Prostate gland (tissue), 2 donors: ENCODE data around the gene DGKG.

Source experiments
- POLR2AphosphoS5 ChIP-seq: sonication (generic); formaldehyde crosslinking; IDR thresholded peaks from one replicate; pipeline ENCODE4 v1.6.1; 2017; ENCODE audit warnings: antibody characterized with exemption
- TF ChIP-seq, protein P1 (sequence below), 4 experiments: fragments of 200-600 bp in 2 of 4; fragments of 450-650 bp in 2 of 4; sonication (generic) in 2 of 4; IDR thresholded peaks; 1 replicate in 3 of 4; 2 replicates in 1 of 4; pipeline ENCODE4 v1.5.1; 2016 to 2019; ENCODE audit warnings: antibody characterized with exemption in 4 of 4, mild to moderate bottlenecking in 2 of 4, moderate library complexity in 2 of 4

DNA sequence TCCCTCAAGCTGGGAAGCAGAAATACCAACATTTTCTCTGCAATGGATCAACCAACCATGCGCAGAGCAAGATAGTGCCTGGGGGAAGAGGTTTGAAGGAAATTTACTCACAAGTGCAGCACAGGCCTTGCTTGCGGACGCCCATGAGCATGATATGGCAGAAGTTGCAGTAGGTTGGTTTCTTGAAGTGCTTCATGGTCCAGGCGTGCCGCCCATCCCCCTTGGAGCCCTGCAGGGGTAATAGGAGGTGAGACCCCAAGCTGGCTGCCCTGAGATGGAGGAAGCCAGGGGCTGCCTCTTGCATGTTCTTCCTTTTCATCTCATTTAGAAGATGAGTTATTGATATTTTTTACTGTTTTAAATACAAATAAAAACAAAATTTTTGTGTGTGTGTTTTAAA lies 86.6 kb downstream of the DGKG start:
- TF ChIP-seq, protein P1, sequence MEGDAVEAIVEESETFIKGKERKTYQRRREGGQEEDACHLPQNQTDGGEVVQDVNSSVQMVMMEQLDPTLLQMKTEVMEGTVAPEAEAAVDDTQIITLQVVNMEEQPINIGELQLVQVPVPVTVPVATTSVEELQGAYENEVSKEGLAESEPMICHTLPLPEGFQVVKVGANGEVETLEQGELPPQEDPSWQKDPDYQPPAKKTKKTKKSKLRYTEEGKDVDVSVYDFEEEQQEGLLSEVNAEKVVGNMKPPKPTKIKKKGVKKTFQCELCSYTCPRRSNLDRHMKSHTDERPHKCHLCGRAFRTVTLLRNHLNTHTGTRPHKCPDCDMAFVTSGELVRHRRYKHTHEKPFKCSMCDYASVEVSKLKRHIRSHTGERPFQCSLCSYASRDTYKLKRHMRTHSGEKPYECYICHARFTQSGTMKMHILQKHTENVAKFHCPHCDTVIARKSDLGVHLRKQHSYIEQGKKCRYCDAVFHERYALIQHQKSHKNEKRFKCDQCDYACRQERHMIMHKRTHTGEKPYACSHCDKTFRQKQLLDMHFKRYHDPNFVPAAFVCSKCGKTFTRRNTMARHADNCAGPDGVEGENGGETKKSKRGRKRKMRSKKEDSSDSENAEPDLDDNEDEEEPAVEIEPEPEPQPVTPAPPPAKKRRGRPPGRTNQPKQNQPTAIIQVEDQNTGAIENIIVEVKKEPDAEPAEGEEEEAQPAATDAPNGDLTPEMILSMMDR (IDR thresholded peaks at IDR 0.05): no peak
- TF ChIP-seq POLR2AphosphoS5: no peak
